GM19324 (cell line): Measurements from ENCODE around the gene ATP1B1.

Source experiments
- ATAC-seq: cut with Tn5 transposase; IDR thresholded peaks from one replicate; pipeline ENCODE4 v1.9.1; 2021; ENCODE audit warnings: mild to moderate bottlenecking, moderate library complexity; ENCODE audit not compliant: unreplicated experiment, low FRiP score

Gene ATP1B1

DNA sequence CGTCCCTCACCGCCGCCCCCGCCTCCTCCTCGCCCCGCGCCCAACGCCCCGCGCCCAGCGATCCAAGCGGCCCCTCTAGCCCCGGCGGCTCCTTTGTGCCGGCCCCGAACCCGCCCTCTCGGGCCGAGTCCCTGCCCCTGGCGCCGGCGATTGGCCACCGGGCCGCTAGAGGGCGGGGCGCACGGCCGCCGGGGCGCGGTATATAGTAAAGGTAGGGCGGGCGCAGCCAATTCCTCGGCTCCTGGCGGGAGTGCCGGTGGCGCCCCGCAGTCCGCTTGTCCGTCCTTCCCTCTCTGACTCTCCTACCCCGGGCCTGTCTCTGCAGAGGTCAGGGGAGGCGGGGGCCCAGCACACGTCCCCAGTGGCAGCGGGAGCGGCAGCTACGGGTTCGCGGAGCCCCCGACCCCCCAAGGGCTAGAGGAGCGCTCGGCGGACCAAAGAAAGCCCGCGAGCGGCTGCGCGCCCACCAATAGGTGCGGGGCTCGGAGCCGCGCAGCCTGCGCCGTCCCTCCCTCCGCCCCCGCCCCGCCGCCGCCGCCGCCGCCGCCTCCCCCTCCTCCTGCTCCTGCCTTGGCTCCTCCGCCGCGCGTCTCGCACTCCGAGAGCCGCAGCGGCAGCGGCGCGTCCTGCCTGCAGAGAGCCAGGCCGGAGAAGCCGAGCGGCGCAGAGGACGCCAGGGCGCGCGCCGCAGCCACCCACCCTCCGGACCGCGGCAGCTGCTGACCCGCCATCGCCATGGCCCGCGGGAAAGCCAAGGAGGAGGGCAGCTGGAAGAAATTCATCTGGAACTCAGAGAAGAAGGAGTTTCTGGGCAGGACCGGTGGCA is at the start of gene ATP1B1:
Gene ATP1B1 (plus strand): TSS at position 596 of the 826 bp plus-strand sequence. CDS start 140 bp downstream, at position 736.
- peak; percentile 88 for ATAC-seq

DNA sequence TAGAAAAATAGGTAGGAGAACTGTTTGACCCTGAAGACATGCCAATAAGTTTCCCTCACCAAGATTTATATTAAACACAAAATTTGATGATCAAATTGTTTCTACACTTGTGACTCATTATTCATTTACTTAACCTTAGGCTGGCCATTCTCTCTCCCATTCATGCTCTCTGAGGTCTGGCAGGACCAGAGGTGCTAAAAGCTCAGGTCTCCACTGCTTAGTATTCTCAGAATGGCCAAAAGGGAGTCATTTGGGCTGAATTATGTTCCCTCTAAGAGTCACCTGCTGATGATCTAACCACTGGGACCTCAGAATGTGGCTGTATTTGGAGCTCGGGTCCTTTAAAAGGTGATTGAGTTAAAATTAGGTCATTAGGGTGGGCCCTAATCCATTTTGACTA is 47.1 kb upstream of the ATP1B1 start:
- ATAC-seq: no peak

DNA sequence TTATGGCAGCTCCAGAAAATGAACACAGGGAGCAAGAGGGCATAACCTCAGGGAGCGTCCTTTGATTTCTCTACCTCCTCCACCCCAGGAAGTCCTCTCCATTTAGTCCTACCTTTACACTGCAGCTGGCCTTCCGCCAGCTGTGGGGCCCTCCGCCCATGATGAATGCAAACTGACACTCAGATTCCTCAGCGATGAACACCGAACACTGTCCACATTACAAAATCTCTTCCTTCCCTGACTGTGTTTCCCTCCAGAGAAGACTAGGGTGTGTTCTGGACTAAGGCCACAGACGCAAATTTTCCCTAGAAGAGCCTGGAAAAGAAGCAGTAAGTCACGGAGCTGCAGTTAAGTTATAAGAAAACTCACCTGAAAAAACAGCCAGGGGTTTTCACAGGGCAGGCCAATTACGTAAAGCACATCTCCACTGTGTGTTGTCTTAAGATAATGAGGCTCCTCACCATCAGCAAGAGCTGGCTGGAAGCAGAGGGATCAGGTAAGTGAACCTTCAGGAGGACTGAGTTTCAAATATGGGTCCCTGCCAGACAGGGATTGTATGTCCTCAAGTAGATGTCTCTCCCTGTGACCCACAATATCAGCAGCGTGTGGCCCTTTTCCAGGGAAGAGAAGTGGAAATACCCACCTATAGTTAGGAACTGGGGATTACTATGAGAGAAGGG is 46.3 kb upstream of the ATP1B1 start:
- no peak for ATAC-seq

DNA sequence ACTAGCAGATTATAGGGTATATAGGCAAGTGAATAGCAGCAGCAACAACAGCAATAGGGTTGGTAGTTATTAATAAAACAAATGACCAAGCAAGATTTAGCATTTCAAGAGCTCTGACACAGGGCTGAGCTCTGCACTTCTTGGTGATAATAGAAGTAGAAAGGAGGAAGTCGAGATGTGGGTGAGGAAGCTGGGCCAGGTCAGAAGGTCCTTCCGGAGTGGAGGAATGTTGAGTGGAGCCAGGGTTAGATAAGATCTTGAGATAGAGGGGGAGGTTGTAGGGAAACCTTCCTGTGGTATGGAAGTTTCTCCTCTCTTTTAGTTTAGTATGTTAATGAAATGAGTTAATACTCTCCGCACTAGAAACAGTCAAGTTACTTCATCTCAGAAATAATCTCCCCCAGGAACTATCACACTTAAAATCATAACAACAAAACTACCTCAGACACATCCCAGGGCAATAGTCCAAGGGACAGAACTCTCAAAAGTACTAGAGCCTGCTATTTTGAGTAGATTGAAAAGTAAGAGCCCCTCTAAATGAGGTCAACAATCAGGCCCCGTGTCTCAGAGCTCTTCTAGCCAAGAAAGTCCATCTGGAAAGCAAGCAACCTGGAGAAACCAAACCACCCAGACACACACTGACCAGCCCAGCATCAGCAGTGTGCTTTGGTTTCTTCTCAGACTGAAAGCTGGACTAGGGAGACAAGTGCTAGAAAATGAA is 45.4 kb upstream of the ATP1B1 start:
- no peak for ATAC-seq

DNA sequence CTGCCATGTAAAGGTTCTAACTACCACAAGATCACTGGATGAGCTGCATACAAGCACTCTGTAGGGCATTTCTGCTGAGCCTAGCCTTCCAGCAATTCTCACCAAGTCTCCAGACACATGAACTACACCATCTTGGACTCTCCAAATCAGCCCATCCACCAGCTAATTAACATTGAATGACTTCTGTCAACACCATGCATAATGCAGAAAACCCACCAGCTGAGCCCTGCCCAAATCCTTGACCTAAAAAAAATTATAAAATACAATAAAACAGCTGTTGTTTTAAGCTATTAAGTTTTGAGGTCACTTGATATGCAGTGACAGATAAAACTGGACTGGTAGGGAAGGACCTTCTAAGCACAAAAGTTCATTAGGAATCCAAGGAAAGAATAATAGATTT is 44.3 kb upstream of the ATP1B1 start:
- ATAC-seq: no peak

DNA sequence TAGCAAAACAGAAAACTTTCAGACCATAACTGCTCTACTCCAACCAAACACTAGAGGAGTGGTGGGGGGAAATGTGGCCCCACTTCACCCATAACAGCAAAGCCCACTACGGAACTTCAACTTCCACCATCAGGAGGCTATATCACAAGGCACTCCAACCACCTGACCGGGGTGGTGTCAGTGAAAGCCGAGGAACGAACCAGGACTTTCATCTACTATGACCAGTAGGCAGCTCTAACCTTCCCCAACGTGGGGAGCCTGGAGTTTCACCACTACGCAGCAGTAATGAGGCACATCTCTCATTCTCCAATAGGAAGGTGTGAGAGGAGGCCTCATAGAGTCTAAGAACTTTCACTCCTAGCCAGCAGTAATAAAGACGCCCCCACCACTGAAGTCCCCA is 42.4 kb upstream of the ATP1B1 start:
- ATAC-seq: no peak

DNA sequence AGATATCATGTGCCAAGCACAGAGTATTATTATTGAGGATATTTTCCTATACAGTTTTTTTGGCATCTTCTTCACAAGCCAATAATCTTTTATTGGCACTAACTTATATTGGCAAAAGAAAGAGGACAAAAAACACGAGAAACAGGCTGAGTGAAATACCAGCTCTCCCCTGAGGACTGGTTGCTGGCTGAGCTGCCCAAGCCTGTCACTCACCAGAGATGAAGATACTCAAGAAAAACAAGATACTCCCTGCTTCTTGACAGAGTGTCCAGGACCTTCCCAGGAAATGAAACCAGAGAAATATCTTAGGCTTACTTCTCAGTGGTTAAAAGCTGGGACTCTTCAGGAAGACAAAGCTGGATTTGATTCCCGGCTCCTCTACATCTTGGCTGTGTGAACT is 35.9 kb upstream of the ATP1B1 start:
- no peak for ATAC-seq

DNA sequence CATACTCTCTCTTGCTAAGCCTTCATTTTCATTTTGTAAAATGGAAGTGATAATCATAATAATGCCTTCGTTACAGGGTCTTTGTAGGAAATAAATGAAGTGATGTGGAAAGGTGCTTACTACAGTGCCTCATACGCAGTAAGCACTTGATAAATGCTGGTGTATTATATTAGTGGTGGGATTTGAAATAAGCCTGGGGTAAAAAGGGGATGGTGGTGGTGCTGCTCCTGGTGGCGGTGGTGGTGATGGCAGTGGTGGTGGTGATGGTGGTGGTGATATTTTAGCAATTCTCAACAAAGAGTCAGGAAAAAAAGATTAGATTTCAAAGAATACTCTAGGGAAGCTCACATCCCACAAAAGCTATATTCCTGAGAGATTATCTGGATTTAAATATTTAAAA is 35.5 kb upstream of the ATP1B1 start:
- ATAC-seq: no peak

DNA sequence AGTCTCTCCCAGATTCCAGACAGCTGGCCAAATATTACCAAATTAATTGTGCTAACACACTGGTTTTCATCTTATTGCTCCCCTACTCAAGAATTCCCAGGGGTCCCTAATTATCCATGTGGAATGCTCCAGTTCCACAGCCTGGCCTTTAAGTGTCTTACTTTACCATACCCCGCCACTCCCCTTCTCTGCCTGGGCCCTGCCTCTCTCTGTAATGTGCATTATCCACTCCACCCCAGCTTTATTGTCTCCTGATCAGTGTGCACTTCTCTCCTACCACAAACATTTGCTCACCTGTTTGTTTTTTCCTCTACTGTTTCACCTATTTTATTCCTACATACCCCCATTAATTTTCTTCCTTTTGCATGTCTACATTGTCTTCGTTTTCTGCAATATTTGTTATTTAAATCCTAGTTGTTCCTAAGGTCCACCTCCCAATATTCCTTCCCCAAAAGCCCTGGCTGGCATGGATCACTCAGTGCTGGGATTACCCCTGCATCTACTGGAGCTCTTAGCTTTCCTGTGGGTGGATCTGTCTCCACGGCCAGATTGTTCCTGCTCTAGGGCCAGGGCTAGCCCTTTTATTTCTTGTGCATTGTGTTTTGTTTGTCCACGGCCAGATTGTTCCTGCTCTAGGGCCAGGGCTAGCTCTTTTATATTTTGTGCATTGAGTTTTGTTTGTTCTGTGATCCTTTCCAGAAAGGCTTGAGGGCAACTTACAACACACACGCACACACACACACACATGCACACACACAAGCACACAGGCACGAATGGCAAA is 33.4 kb upstream of the ATP1B1 start:
- ATAC-seq: no peak

DNA sequence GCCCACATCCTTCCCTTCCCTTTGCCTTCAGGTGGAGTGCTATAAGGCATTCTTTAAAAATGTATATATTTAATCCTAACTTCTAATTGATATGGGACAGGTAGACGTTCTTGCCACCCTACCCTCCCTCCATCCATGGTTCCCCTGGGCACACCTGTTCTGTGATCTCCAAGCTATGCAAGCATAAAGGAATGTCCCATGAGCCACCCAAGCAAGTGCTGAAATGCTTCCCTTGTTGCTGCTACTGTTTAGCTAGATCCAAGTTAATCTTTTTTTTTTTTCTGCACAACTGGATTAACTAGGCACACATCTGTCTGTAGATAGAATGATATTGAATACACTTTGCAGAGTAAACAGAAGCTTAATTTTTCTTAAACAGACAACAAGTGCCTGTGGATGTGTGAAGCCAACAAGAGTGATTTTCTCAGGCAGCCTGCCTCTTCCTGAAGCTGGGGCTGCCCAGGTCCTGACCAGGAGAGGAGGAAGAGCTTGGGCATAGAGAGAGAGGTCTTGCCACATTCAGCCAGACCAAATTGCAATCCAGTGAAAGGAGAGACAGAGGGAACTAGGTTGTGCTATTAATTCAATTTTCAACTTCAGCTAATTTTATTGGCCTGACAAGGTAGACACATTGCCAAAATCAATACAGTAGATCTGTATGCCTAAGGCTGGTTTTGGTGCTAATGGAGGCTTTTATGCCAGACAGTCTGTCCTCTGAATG is 28.2 kb upstream of the ATP1B1 start:
- ATAC-seq: no peak

DNA sequence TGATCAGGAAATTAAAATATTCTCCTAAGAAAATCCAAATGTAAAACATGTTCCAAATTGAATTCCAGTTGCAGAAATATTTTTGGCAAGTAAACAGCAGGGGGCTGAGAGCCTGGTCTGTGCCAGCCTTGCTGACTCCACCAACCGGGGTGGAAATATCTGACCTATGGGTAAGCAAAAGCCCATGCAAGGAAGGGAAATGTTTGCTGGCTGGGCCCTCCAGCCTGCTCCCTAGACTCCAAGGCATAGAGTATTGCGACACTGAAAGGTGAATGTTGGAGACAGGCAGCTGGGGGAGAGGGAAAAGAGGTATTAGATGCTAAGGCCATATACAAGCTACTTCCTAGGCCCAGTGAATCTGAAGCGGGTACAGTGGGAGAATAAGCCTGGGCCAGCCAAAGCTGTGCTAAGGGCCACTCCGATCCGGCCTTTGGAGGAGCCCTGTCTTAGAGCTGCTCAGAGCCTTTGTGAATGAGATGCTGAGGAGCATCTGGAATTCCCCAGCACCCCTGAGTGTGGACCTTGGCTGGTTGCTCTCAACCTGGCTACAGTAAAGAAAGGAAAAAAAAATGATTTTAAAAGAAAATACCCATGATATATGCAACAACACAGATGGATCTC is 24.9 kb upstream of the ATP1B1 start:
- no peak for ATAC-seq

DNA sequence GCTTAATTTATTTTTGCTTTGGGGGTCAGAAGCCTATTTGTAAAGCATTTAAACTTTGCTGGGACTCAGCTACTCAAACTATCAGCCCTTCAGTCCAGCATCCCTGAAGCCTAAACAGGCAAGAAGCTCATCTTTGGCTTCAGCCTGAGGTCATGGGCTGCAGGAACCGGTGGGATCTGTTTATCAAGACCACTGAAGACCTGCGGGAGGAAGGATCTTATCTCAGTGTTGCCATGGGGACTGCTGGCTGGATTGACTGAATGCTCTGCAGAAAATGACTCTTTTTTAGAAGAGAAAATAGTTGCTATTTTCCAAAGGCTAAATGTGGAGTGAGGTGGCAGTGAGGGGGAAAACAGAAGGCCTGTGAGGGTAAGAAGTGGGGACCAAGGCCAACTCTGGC is 20.6 kb upstream of the ATP1B1 start:
- no peak for ATAC-seq

DNA sequence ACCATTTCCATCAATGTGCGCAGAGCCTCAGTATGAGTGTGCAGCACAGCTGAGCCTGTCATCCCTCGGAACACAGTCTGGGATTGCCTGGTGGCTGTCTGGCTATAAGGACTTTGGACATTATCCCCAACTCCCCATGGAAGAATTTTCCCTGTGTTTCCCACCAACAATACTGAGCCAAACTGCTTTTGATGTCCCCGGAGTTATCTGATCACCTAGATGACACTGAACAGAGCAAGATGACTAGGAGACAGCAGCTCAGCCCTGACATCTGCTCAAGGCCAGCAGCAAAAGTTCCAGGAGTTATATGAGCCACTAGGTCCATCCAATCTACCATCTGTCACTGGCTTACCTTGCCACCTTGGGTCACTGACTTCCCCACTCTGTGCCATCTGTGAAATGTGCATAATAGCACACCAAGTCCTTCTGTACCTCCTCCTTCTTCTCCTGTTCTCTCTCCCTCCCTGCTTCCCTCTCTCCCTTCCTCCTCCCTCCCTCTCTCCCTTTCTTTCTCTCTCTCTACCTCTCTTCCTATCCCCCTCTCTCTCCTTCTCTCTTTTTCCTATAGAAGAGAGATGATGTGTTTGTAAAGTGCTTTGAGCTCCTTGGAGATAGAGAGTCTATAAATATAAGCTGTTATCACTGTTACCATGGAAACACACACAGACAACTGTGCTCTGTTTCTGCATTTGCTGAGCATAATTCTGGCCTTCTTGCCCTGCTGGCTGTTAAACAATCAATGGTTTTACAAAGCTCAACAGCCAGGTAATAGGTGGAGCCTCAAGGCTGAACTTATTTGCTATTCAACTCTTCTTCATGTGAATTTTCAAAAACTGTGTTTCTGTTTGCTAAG is 19.7 kb upstream of the ATP1B1 start:
- ATAC-seq: no peak

DNA sequence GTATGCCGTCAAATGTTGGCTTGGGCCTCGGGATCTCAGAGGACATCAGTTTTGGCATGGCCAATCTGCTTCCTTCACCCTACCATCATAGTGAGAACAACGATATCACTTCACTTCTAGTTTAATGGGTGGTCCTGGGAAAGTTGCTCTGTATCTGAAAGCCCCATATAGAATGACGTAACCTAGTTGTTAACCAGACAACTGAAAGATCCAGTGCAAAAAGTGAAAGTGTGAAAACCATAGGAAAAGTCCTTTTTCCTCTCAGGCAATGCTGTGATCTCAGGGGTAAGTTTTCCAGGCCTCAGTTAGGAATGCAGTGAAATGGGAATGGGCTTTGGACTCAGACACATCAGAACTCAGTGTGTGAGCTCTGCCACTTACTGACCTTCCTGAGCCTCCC is 18.6 kb upstream of the ATP1B1 start:
- no peak for ATAC-seq

DNA sequence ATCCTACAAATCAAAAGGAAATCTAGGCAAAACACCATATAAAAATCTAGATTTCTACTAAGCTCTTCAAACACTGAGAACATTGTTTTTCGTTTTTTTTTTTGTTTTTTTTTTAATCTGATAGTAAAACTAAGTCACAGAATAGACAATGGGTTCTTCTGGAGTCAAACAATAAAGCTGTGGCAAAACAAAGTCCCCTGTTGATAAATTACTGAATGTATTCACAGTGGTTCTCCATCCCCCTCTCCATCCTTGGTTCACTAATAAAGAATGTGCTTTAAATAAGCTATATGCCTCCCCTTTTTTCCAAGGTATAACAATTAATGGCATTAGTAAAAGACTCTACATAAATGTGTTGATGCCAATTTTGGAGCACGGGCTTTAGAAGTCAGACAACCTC is 16.7 kb upstream of the ATP1B1 start:
- no peak for ATAC-seq

DNA sequence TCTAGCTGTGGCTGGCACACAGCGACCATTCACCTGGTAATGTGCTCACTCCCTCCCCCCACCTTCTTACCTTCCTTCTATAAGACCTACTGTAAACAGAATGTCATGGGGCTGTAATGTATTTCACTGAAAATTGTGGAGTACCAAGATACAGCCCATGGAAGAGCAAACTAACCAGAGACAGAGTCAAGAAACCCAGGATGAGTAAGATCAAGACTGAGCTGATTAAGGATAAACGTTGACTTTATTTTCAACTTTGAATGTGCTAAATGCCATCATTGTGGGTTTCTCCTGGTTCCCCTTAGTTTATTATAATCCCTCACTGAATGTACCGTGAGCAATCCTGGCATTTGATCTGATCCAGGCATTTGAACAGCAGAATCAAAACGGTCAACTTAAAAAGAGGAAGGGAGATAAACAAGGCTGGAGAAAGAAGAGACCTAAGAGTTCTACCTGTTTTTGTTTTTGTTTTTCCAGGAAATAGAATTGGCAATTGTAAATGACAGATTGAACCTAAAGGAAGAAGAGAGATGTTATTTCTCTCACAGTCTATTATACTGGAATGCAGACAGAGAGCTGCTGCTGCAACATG is 16.1 kb upstream of the ATP1B1 start:
- ATAC-seq: no peak

DNA sequence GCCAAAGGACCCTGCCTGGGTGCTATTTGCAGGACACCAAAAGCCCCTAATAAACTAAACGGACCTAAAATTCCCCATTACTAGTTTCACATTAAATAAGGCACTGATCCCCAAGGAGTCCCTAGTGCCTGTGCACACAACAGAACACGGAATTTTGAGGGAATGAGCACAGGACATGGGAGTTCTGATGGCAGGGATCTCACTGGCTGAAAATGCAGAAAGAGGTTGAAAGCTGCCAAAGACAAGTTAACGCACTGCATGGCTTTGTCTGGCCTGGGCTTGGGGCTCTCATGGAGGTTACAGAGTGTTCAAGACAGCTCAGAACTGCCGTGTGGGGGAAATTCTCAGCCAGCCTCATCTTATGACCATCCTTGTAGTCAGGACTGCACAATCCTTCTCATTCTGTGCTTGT is 15.6 kb upstream of the ATP1B1 start:
- ATAC-seq: peak; percentile 46

DNA sequence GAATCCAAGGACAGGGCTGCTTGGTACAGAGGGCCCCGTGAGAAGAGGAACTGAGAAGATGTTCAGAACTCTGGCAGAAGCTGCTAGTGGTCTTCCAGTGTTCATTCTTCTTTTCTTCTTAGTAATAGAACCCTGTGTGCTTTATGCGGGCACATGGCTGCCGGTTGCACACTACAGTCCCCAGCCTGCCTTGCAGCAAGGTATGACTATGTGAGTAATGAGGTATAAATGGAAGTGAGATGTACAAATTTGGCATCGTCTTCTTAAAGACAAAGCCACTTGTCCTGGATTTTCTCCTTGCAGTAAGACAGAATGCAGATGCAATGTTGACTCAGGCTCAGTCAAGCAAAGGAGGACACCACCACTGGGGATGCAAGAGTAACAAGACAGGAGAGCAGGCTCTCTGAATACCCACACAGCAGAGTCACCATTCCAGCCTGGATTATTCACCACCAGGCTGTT is 15.0 kb upstream of the ATP1B1 start:
- peak; percentile 79 for ATAC-seq
